HG03135 (cell line): ENCODE data around the gene OR52D1.

ENCODE experiments used
- ATAC-seq: cut with Tn5 transposase; IDR thresholded peaks from one replicate; pipeline ENCODE4 v1.9.1; 2021; ENCODE audit warnings: mild to moderate bottlenecking, moderate library complexity; ENCODE audit not compliant: unreplicated experiment

OR52D1 gene

DNA sequence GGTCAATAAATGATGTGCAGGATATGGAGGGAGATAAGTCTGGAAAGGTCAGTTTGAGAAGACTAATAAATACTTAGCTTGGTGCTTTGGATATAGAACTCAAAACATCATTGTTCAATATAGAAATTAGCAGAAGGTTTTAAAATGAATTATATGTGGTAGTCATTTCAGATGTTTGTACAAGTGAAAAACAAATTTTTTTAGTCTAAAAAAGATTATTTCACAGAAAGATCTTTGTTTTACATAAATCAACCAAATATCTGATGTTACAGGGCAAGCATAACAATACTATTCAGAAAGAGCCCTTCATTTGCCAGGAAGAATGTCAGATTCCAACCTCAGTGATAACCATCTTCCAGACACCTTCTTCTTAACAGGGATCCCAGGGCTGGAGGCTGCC is at the start of gene OR52D1:
OR52D1 (plus strand) TSS at position 301 of the 400 bp plus-strand sequence; CDS start at position 323, 22 bp downstream.
- ATAC-seq = no peak

DNA sequence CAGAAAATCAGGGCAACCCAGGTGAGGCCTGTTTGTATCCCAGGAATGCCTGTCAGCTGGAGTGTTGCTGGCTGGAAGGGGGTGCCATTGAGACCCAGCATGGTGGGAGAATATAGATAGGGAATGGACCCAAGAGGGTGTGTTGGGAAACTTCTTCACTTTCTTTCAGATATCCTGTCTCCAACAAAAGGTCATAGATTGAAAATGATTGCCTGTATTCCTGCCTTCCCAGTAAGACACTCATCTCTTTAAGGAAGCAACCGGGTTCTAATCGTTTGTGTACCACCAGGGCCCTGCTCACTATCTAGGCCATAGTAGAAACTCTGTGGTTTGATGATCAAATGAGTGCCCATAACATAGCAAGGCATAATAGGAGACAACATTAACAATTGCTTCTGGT is 47.1 kb upstream of the OR52D1 start, which contains the start of gene OR51I1:
OR51I1 (minus strand) TSS at position 101 of the 400 bp plus-strand sequence; CDS start at position 101, 0 bp downstream.
- no peak for ATAC-seq

DNA sequence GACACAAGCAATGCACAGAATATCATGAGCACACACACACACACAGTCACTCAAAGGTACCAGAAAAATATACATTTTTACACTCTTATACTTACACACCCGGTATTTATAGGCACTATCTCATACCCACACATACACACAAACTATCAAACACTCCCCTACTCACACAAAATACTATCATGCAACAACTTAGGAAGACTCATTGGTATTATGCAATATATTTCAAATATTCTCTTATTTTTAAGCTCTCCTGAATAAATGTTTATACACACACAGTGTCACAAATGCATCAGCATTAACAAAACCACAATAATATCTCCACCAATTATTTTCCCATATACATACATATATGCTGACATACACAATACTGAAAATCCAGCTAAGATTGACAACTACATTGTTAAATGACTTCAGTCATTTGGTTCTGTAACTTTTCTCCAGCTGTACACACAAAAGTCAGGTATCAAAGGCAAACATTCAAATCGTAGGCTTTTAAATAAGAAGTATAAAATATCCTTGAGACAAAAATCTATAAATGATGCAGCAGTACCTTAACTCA is 44.6 kb upstream of the OR52D1 start:
- no peak for ATAC-seq

DNA sequence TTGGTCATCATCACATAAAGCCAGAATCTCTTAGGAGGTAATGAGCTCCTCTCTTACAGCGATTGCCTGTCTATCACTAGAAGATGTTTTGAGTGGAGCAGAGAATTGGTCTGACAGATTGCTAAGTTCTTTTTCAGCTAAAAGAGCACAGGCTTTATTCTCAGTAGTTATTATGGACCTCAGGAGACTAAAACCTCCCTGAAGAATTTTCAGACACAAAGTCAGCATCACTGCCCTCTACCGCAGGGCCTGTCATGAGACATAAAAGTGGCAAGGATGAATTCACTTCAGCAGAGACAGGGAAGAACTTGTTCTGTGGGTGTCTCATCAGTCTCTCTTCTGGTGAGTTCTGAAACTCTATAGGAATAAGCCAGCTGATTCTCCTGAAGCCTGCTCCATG is 39.5 kb upstream of the OR52D1 start, which contains the start of gene OR51I2:
OR51I2 (plus strand) TSS at position 301 of the 400 bp plus-strand sequence. CDS start 4,166 bp downstream, outside the sequence.
- ATAC-seq = no peak

DNA sequence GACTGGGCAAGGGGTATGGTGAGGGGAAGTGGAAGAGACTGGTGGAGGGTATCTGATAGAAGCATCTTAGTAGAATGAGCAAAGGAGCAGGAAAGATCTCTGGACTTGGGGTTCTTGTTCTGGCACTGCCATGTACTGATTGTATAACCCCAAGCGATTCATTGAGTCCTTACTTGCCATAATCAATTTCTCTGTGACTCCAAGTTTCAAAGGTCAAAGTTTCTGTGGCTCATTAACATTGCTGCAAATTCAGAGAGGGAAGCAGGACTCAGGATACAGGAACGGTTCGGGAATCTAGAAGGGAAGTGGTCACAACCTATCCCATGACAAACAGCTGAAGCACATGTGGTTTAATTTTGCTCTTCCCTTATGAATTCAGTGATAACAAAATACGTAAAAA is 39.1 kb upstream of the OR52D1 start:
- ATAC-seq = no peak

DNA sequence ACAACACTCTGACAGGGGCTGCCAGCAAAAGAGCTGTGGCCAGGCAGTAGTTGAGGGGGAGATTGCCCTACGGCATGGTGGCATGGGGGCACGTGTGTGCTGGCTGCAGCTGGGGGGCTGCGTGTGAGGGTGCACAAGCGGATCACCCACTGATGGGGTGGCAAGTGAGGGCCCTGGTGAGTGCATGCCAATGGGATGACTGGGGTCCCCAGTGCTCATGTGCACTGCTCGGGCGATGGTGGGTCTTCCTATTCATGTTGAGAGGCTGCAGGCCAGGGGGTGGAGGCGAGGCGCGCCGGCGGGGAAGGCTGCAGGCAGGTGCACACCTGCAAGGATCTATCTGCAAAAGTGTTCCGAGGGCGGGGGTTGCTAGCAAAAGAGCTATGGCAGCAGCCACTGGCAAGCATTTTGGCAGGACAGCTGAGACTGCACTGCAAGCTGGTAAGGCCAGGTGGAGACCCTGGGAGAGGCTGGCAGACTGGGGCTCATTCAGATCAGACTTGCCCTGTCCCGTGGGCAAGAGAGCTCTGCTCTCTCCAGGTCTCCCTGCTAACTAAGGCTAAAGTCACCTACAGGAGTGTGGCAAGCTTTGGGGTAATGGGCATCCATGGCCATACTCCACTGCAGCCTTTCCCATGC is 27.4 kb upstream of the OR52D1 start:
- ATAC-seq = no peak

DNA sequence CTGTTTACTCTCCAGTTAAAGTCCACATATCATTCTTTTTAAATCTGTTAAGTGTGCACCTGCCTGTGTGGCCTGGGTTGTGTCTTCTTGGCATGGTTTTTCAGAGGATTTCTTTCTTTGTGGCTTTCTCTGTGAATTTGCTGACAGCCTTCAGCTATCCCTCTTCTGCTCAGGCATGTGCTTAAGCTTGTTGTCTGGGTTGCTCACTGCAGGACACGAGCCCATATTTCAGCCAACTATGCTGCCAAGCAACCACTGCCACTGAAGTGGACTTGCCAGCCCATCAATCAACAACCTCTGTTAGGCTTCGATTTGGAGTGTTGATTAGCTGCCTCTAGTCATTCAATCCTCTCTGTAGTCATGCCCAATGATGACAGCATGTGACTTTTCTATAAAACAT is 21.0 kb upstream of the OR52D1 start:
- ATAC-seq = no peak

DNA sequence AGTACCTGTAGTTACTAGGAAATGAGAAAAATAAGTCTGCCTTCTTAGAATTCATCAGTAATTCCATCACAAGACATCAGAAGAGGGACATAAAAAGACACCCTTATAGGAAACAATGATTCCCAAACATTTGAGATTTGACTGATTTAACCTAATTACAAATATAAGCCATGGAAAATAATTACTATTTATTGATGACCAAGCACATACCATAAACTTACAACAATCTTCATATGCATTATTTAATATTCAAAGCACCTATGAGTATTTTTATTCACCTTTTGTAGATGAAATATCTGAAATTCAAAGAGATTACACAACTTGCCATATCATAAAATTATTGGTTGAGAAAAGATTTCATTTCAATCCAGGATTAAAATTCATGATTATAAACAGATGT is 14.6 kb upstream of the OR52D1 start:
- no peak for ATAC-seq

DNA sequence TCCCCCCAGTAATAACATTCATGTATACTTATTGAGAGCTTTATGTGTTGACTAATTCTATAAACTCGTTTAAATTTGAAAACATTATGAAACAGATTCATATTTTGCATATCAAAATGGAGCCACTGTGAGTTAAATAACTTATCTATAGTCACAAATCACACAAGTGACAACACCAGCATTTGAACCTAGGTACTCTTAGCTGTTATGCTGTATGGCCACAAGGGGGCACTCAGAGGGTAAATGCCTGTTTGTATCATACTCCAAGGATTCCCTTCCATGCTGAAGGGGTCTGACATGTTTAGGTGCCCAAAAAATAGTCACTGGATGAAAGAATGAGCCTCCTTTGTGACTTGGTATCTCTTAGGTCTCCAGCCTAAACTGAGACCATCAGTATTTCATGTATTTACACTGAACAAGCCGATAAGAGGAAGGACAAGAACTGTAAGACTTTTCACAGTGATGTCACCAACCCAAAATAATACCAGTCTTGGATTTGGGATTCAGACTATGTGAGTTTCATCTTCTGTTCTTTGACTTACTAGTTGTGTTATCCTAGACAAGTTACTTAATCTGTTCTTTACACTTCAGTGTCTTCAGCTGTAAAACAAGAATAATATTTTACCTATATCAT is 12.2 kb upstream of the OR52D1 start:
- ATAC-seq = peak; percentile 77

DNA sequence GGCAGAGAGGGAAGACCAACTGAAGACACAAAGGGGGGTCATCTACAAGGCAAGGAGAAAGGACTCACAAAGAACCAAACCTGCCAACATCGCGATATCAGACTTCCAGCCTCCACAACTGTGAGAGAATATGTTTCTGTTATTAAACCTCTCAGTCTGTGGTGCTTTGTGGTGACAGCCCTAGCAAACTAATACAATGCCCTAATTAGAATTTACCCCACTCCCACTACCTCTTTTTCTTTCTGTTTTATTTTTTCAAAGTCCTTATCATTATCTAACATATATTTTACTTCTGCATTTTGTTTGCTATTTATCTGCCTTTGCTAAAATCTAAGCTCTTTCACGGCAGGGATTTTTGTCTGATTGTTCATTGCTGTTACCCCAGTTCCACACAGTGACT is 2.5 kb upstream of the OR52D1 start:
- no peak for ATAC-seq

DNA sequence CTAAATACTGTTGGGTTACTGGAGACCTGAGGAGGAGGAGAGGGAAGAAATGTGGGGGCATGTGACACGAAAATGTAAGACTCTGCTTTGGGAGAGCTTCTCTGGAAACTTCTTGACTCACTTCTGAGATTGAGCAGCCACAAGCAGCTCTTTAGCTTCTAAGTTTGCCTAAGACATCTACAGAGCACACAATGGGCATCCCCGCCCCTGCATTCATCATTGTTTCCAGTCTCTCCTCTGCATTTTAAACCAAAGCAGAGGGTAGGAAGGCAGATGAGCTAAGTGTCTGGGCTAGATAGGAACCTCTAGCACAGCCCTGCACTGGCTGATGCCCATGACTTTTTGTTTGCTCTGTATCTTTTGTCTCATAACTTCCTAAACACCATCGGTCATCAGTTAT is 2.1 kb upstream of the OR52D1 start:
- ATAC-seq = no peak

DNA sequence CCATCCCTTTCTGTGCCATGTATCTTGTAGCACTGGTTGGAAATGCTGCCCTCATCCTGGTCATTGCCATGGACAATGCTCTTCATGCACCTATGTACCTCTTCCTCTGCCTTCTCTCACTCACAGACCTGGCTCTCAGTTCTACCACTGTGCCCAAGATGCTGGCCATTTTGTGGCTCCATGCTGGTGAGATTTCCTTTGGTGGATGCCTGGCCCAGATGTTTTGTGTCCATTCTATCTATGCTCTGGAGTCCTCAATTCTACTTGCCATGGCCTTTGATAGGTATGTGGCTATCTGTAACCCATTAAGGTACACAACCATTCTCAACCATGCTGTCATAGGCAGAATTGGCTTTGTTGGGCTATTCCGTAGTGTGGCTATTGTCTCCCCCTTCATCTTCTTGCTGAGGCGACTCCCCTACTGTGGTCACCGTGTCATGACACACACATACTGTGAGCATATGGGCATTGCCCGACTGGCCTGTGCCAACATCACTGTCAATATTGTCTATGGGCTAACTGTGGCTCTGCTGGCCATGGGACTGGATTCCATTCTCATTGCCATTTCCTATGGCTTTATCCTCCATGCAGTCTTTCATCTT is 414 bp downstream of the OR52D1 start:
- ATAC-seq = no peak

DNA sequence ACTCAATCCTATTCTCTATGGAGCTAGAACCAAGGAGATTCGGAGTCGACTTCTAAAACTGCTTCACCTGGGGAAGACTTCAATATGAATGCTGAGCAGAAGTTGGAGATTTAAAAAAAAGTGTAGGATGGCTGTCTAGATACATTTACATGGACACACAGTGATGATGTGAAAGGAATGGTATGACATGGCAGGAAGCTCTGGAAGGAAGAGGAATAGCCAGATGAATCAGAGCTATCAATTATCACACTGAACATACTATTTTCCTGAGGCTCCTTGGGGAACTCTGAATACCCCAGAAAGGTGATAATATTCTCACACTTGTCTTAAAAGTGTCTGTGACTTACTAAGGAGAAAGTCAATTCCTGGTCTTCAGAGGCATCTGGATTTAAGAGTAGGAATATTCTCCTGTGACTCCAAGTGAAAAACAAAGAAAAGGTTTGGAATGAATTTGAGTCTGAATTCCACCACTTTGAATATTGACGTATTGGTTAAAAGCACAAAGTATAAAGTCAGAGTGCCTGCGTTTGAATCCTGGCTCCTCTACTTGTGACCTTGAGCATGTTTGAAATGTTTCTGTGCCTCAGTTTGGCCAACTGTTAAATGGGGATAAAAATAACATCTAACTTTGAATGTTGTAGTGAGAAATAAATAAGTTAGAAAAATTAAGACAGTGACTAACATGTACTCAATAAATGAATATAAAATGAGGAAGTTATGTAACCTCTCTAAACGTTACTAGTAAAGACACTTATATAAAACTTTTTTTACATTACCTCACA is 1.3 kb downstream of the OR52D1 start:
- no peak for ATAC-seq

DNA sequence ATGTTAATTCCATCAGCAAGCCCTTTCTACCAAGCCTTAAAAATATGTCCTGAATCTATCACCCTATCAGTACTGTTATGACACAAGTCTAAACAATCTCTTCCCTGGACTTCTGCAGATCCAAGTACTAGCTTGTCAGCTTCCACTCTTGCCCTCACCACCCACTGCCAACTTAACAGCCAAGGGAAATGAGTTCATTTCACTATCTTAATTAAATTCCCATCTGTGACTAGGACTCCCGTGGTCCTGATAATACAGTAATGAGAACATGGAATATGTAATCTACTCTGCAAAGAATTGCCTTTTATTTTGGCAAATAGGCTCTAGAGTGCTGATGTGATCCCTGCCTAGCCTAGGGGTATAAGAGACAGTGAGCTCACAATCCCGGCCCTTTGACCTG is 11.2 kb downstream of the OR52D1 start:
- ATAC-seq = no peak

DNA sequence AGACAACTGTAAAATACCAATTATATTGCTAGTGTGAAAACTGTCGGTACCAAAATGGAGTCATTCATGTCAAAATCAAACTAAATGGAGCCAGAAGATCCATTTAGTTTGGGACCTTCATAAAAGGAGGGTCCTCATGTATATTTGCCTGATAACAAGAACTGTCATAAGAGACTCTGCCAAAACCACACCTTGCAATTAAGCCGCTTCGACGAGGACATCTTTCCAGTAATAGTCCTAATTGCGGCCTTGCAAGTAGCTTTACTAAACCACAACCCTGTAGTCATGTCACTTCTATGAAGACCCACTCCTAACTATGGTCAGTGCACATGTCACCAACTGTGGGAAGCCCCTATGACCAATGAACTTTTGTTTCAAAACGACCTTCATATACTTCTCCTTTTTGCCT is 11.9 kb downstream of the OR52D1 start:
- no peak for ATAC-seq

DNA sequence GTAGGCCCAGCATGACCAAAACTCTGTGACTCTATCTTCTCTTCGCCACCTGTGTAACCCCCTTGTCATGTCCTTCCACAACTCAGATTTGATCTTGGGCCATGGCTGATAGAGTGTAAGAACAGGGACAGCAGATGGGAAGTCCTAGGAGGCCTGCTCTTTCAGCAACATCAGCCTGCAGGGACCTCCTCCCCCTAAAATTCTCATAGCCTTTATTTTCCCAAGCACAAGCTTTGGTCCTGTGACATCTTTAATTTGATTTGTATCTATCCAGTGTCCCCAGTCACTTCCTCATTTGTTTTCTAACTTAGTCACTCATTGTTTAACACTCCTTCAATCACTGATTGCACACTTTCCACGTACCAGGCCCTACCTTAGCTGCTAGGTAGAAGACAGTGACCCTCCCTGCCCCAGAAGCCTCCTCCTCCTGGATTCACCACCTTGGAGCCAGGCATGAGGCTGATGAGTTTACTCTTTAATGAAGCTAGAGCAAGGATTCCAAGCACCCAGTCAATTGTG is 16.0 kb downstream of the OR52D1 start:
- no peak for ATAC-seq

DNA sequence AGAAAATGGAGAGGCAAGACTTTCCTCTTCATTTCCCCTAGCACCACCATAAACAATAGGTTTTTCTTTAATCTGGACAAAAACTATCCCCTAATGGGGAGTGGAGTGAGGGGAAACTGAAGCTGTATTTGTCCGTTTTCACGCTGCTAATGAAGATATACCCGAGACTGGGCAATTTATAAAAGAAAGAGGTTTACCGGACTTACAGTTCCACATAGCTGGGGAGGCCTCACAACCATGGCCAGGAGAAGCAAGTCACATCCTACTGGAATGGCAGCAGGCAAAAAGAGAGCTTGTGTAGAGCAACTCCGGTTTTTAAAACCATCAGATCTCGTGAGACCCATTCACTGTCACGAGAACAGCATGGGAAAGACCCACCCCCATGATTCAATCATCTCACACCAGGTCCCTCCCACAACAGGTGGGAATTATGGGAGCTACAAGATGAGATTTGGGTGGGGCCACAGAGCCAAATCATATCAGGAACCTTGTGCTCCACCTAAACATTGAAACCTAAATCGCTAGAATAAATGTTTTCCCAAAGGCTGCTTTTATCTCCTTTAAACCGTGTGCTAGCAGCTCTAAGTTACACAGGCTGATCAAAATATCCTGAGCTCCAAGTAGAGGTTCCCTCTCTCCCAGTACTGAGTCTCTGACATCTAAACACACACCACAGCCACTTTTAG is 17.0 kb downstream of the OR52D1 start:
- ATAC-seq = no peak

DNA sequence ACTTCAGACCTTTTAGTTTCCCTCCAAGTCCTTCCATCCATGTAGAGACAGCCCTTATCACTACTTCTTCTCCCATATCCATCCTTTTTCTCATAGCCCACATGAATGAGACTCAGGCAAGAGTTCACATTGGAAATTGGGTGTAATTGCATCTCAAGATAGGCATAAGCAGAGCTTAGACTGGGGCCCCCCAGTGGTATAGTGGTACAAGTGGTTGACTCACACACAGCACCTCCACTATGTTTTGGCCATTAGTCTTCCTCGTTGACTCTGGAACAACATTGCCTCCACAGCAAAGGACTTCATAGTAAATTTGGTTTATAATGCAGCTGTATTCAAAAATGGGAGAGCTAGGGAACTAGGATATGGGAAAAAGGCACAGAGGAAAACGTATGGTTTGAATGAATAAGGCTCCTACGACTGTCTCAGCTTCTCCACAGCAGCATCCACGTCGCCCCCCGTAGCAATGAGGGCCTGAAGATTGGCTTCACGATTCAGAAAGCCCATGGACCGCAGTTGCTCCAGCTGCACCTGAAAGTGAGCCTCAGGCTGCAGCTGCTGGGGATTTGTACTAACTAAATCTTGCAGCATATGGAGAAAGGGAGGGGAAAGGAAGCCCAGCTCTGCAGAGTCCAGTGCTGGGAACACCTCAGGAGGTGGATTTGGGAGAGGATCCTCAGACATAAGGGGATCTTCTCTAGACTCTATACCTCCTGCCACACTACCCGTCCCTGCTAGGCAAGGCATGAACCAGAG is 18.9 kb downstream of the OR52D1 start:
- ATAC-seq = no peak

DNA sequence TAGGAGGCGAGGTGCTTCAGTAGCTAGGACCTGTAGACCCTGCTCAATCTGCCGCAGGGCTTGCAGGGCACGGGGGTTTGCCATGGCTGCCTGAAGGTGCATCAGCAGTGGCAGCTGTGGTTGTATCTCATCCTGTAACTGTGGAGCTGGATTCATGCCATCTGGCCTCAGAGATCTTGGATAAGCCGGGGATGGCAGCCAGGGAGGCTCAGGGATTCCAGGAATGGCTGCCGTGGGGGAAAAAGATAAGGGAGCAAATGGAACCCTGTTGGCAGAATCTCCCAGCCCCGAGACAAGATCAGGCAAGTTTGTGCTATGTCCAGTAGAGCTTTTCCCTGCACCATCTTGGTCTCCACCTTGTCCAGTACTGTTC is 19.4 kb downstream of the OR52D1 start:
- no peak for ATAC-seq

DNA sequence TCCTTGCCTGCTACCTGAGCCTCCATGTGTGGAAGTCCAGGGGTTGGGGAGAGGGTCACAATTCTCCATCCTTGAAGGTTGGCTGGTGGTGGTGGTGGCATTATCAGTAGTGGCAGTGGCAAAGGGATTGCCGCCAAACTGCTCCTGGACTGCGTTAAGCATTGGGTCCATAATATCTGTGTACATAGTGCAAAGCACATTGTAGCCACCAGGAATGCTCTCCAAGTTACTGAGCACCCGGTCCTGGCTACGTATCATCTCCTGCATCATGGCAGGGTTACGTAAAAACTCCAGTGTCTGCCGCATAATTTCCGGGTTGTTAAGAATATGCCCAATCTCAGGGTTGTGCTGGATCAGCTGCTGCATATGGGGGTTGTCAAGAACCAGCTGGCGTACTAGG is 20.1 kb downstream of the OR52D1 start:
- no peak for ATAC-seq
